ENCODE results near the gene DPP10. TPM values are rescaled to one million over a fixed set of nuclear protein-coding genes. Genes with fewer than 3 reads are reported as not detected.

The DPP10 gene
- total and polyA plus RNA-seq, 10 of the 15 experiments (the other 5 are each of a cell fraction or from before 2014, with no cell fraction given), result not detected

GRCh38 chr2:114668415-114668814 lies 226.0 kb downstream of the DPP10 start:
- in situ Hi-C loops (cut with MboI) (no loop called here), intact Hi-C loops (cut with micrococcal nuclease; ENCODE audit: unreplicated experiment) (no loop called here)
- SMC1A ChIA-PET (ENCODE audit: uncharacterized antibody, unreplicated experiment), result no interaction called here
- no peak for ATAC-seq
- H3K36me3 ChIP-seq (ENCODE audit: control insufficient read depth in 2 of 2, insufficient read depth in 2 of 2, low read length in 1 of 2), result no peaks in the 10 kb centered on the region
- H3K27ac ChIP-seq (ENCODE audit: control insufficient read depth, insufficient read depth), result no peak overlapping the region
- no peak for FAIRE-seq
- POLR2A ChIA-PET, result no interaction called here
- H3K9me3 ChIP-seq (replicated peaks; ENCODE audit: control insufficient read depth, insufficient read depth, low read length), result no peaks in the 10 kb centered on the region
- DNase-seq (ENCODE audit: low read depth, low spot score), result no peak
- no peak overlapping the region for H3K9ac ChIP-seq (ENCODE audit: control insufficient read depth, insufficient read depth, low read length)
- no peak overlapping the region for H3K4me2 ChIP-seq (ENCODE audit: control insufficient read depth, insufficient read depth)
- CTCF ChIA-PET, result no interaction called here
- no peaks in the 10 kb centered on the region for H3K27me3 ChIP-seq (replicated peaks in 1 of 2; ENCODE audit: control insufficient read depth in 2 of 2, insufficient read depth in 2 of 2, low read length in 1 of 2)
- RAD21 ChIA-PET (ENCODE audit: unreplicated experiment), result no interaction called here
- H3K4me3 ChIP-seq, result no peak overlapping the region
- no TSS peak for BruUV-seq (replicated peaks)
- H4K20me1 ChIP-seq (ENCODE audit: control insufficient read depth, insufficient read depth), result no peaks in the 10 kb centered on the region
- H3K79me2 ChIP-seq (ENCODE audit: control insufficient read depth, insufficient read depth, low read length), result no peaks in the 10 kb centered on the region
- no peaks in the 10 kb centered on the region for H3K4me1 ChIP-seq (ENCODE audit: control insufficient read depth, insufficient read depth, low read length)
- H2AFZ ChIP-seq (ENCODE audit: control insufficient read depth, low read depth, low read length), result no peak overlapping the region
- no peak for TF ChIP-seq ZZZ3 (IDR thresholded peaks at IDR 0.05; ENCODE audit: control insufficient read depth, insufficient read length, low read depth)

- no peak overlapping the region for H3K4me3 ChIP-seq
- SMC1A ChIA-PET (ENCODE audit: uncharacterized antibody, unreplicated experiment), result no interaction called here
- H3K27me3 ChIP-seq (replicated peaks in 1 of 2; ENCODE audit: control insufficient read depth in 2 of 2, insufficient read depth in 2 of 2, low read length in 1 of 2), result no peaks in the 10 kb centered on the region
- 53% methylated on average over 1 of the region's 1 CpG for WGBS (ENCODE audit: insufficient coverage, insufficient replicate concordance, low lambda C conversion rate, missing lambda C conversion rate)
- H3K27ac ChIP-seq (ENCODE audit: control insufficient read depth, insufficient read depth), result no peak overlapping the region
- H3K4me1 ChIP-seq (ENCODE audit: control insufficient read depth, insufficient read depth, low read length), result no peaks in the 10 kb centered on the region
- no peaks in the 10 kb centered on the region for H4K20me1 ChIP-seq (ENCODE audit: control insufficient read depth, insufficient read depth)
- CTCF ChIA-PET, result no interaction called here
- no peak overlapping the region for H3K4me2 ChIP-seq (ENCODE audit: control insufficient read depth, insufficient read depth)
- ATAC-seq (no peak), DNase-seq (ENCODE audit: low read depth, low spot score) (no peak), FAIRE-seq (no peak)
- intact Hi-C loops (cut with micrococcal nuclease; ENCODE audit: unreplicated experiment) (no loop called here), in situ Hi-C loops (cut with MboI) (no loop called here)
- no TSS peak for BruUV-seq (replicated peaks)
- H2AFZ ChIP-seq (ENCODE audit: control insufficient read depth, low read depth, low read length), result no peak overlapping the region
- H3K9me3 ChIP-seq (replicated peaks; ENCODE audit: control insufficient read depth, insufficient read depth, low read length), result no peaks in the 10 kb centered on the region
- H3K9ac ChIP-seq (ENCODE audit: control insufficient read depth, insufficient read depth, low read length), result no peak overlapping the region
- POLR2A ChIA-PET, result no interaction called here
- H3K36me3 ChIP-seq (ENCODE audit: control insufficient read depth in 2 of 2, insufficient read depth in 2 of 2, low read length in 1 of 2), result no peaks in the 10 kb centered on the region
- RAD21 ChIA-PET (ENCODE audit: unreplicated experiment), result no interaction called here
- H3K79me2 ChIP-seq (ENCODE audit: control insufficient read depth, insufficient read depth, low read length), result no peaks in the 10 kb centered on the region
- TF ChIP-seq FOS (IDR thresholded peaks at IDR 0.05; ENCODE audit: borderline replicate concordance, extremely low read depth, insufficient read length), result no peak
- TF ChIP-seq MYC (IDR thresholded peaks at IDR 0.05; ENCODE audit: insufficient read depth, insufficient read length, insufficient replicate concordance, low read length, severe bottlenecking), result no peak
- no peak for TF ChIP-seq BCL11A (IDR thresholded peaks at IDR 0.05; ENCODE audit: low read depth, low read length)
- no peak for TF ChIP-seq ZZZ3 (IDR thresholded peaks at IDR 0.05; ENCODE audit: control insufficient read depth, insufficient read length, low read depth)
- no peak for TF ChIP-seq ZBTB4 (CRISPR knock-in tag; IDR thresholded peaks at IDR 0.05)
- no peak for TF ChIP-seq ETV6 (conservative IDR thresholded peaks at IDR 0.05 in 1 of 2, IDR thresholded peaks at IDR 0.05 in 1 of 2; ENCODE audit: borderline replicate concordance in 1 of 2, low read depth in 1 of 2)
- no peak for TF ChIP-seq EZH2 (IDR thresholded peaks at IDR 0.05; ENCODE audit: borderline replicate concordance, control insufficient read depth, low read depth, low read length)
- TF ChIP-seq KLF5 (IDR thresholded peaks at IDR 0.05; ENCODE audit: partially characterized antibody), result no peak
- no peak for TF ChIP-seq ZNF687 (IDR thresholded peaks at IDR 0.05)
- no peak for TF ChIP-seq ZNF207 (IDR thresholded peaks at IDR 0.05; ENCODE audit: borderline replicate concordance)
Observed at GRCh38 chr2:114683251-114683650, 240.8 kb downstream of the DPP10 start.

All from GM12878 (cell line).